ENCODE data around the gene ARHGAP30. TPM values are rescaled to one million over a fixed set of nuclear protein-coding genes. Genes with fewer than 3 reads are reported as not detected.
"Not testable (repeated sequence)": the region's sequence is repeated elsewhere in the genome, so short reads cannot be mapped to it uniquely, and the experiment has no call there.

Gene ARHGAP30
- total and polyA plus RNA-seq, 2 of the 8 experiments (the other 6 are each of a cell fraction or from before 2014, with no cell fraction given) = 0.27 to 0.39 TPM

DNA sequence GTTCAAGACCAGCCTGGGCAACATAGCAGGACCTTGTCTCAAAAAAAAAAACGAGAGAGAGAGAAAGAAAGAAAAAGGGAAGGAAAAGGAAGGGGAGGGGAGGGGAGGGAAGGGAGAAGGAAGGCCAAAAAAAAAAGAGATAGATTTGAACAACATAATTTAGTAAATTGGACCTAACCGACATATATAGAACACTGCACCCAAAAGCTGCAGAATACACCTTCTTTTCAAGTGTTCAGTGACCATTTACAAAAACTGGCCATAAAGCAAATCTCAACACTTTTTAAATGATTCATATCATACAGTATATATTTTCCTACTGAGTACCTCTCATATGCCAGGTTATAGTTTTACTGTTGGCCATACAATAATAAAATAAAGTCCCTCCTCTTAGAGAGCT is 37.8 kb downstream of the ARHGAP30 start (continued):
- TF ChIP-seq, protein P1, sequence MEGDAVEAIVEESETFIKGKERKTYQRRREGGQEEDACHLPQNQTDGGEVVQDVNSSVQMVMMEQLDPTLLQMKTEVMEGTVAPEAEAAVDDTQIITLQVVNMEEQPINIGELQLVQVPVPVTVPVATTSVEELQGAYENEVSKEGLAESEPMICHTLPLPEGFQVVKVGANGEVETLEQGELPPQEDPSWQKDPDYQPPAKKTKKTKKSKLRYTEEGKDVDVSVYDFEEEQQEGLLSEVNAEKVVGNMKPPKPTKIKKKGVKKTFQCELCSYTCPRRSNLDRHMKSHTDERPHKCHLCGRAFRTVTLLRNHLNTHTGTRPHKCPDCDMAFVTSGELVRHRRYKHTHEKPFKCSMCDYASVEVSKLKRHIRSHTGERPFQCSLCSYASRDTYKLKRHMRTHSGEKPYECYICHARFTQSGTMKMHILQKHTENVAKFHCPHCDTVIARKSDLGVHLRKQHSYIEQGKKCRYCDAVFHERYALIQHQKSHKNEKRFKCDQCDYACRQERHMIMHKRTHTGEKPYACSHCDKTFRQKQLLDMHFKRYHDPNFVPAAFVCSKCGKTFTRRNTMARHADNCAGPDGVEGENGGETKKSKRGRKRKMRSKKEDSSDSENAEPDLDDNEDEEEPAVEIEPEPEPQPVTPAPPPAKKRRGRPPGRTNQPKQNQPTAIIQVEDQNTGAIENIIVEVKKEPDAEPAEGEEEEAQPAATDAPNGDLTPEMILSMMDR (IDR thresholded peaks at IDR 0.05; ENCODE audit: control extremely low read depth in 1 of 3, insufficient read depth in 1 of 3, low read depth in 1 of 3, low read length in 3 of 3) = no peak
- no peak for TF ChIP-seq TBP (IDR thresholded peaks at IDR 0.05; ENCODE audit: low read depth, low read length)
- TF ChIP-seq JUN (IDR thresholded peaks at IDR 0.05; ENCODE audit: low read depth, low read length) = no peak
- TF ChIP-seq ATF3 (IDR thresholded peaks at IDR 0.05; ENCODE audit: insufficient read depth, low read depth, low read length) = no peak
- TF ChIP-seq POLR2AphosphoS5 (IDR thresholded peaks at IDR 0.05; ENCODE audit: low read depth, low read length) = no peak

DNA sequence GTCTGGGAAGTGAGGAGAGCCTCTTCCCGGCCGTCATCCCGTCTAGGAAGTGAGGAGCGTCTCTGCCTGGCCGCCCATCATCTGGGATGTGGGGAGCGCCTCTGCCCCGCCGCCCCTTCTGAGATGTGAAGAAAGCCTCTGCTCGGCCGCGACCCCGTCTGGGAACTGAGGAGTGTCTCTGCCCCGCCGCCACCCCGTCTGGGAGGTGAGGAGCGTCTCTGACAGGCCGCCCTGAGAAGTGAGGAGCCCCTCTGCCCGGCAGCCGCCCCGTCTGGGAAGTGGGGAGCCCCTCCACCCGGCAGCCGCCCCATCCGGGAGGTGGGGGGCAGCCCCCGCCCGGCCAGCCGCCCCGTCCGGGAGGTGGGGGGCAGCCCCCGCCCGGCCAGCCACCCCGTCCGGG is 40.2 kb downstream of the ARHGAP30 start:
- 96% methylated on average over 9 of the region's 32 CpGs; no CpG with 5 or more reads in 1 of the 2 experiments for WGBS, 2 experiments (ENCODE audit: extremely low coverage in 1 of 2, insufficient coverage in 1 of 2, insufficient read length in 1 of 2, insufficient replicate concordance in 2 of 2, low coverage in 1 of 2, low lambda C conversion rate in 2 of 2, missing lambda C conversion rate in 1 of 2)

More for the DNA sequence above, 40.2 kb downstream of the ARHGAP30 start:
- H2BK120ac ChIP-seq (replicated peaks; ENCODE audit: low read depth, low read length); H3K27ac ChIP-seq (ENCODE audit: low read depth, low read length); H3K36me3 ChIP-seq (ENCODE audit: control insufficient read depth in 2 of 4, insufficient read depth in 4 of 4, low read length in 3 of 4); CTCF ChIA-PET (ENCODE audit: partially characterized antibody); H2BK20ac ChIP-seq (ENCODE audit: low read length); H4K8ac ChIP-seq (ENCODE audit: extremely low read depth, insufficient read depth, low read length); H3K4me1 ChIP-seq (replicated peaks in 1 of 4; ENCODE audit: control insufficient read depth in 3 of 4, insufficient read depth in 4 of 4, low read length in 3 of 4); FAIRE-seq; H3K79me1 ChIP-seq (ENCODE audit: low read depth, low read length); H3K56ac ChIP-seq (replicated peaks; ENCODE audit: insufficient read length, low read depth, low read length); H3K4me3 ChIP-seq (ENCODE audit: extremely low read depth in 1 of 4, insufficient read depth in 2 of 4, low read depth in 3 of 4, low read length in 4 of 4); H4K5ac ChIP-seq (ENCODE audit: insufficient read length, low read depth, low read length); DNase-seq (ENCODE audit: low read depth in 1 of 2, low spot score in 2 of 2); H2BK12ac ChIP-seq (ENCODE audit: low read depth, low read length); H3K4ac ChIP-seq (replicated peaks; ENCODE audit: insufficient read length, low read depth, low read length); H3K23ac ChIP-seq (ENCODE audit: insufficient read length); H3K9ac ChIP-seq (replicated peaks in 1 of 4; ENCODE audit: extremely low read depth in 1 of 4, low read depth in 3 of 4, low read length in 3 of 4); H3K14ac ChIP-seq (ENCODE audit: insufficient read length); H4K20me1 ChIP-seq (replicated peaks in 1 of 2; ENCODE audit: control insufficient read depth in 1 of 2, insufficient read depth in 2 of 2, low read length in 2 of 2); H3K4me2 ChIP-seq (ENCODE audit: insufficient read depth in 1 of 2, low read depth in 2 of 2, low read length in 2 of 2); H2BK15ac ChIP-seq (ENCODE audit: low read length); H3K27me3 ChIP-seq (replicated peaks in 1 of 4; ENCODE audit: control insufficient read depth in 3 of 4, extremely low read depth in 1 of 4, insufficient read depth in 3 of 4, low read length in 3 of 4); H2AFZ ChIP-seq (ENCODE audit: low read length); H3K18ac ChIP-seq (ENCODE audit: extremely low read depth, low read length); H4K91ac ChIP-seq (replicated peaks; ENCODE audit: insufficient read length, low read length); H2BK5ac ChIP-seq (ENCODE audit: low read depth, low read length); H2AK5ac ChIP-seq (ENCODE audit: low read depth, low read length); POLR2A ChIA-PET (ENCODE audit: partially characterized antibody); H3K79me2 ChIP-seq (ENCODE audit: control insufficient read depth in 1 of 2, insufficient read depth in 2 of 2, low read length in 2 of 2); H3K23me2 ChIP-seq (ENCODE audit: low read depth, low read length): not testable (repeated sequence)
- H3K9me3 ChIP-seq (ENCODE audit: insufficient read depth in 2 of 2, low read depth in 1 of 2, low read length in 1 of 2) = peaks cover 0 to 11% of the 10 kb centered on the region in 2 experiments; a peak in 1 of 4 replicates

Data from H1 (cell line).